NB4 (cell line): Measurements from ENCODE around the gene PARM1.

Experiments
- CTCF ChIP-seq: IDR thresholded peaks from one replicate; pipeline ENCODE4 v1.5.1; 2012; ENCODE audit warnings: low read depth, low read length
- MAX ChIP-seq: IDR thresholded peaks from 2 replicates; pipeline ENCODE4 v1.6.1; 2011; ENCODE audit warnings: low read depth, low read length
- POLR2A ChIP-seq: IDR thresholded peaks from 2 replicates; pipeline ENCODE4 v1.6.1; 2011; ENCODE audit warnings: mild to moderate bottlenecking; ENCODE audit not compliant: insufficient read length; ENCODE audit errors: extremely low read depth

GRCh38 chr4:75038376-75038775, 105.5 kb downstream of the PARM1 start:
- no peak for TF ChIP-seq MAX
- no peak for TF ChIP-seq CTCF
- no peak for TF ChIP-seq POLR2A
